Neural cell (in vitro differentiated cells): ENCODE data around the gene TAF11L3.
"Not testable (repeated sequence)": the region's sequence is repeated elsewhere in the genome, so short reads cannot be mapped to it uniquely, and the experiment has no call there.

Source experiments
- EZH2 ChIP-seq: fragments of 200-600, 300-800 bp; shearing (Covaris generic), sonication (generic); IDR thresholded peaks from 2 replicates; pipeline ENCODE4 v1.6.1; 2014; ENCODE audit warnings: antibody characterized with exemption, low read length, borderline replicate concordance, mild to moderate bottlenecking; ENCODE audit not compliant: insufficient read depth, poor library complexity, severe bottlenecking
- POLR2AphosphoS5 ChIP-seq: IDR thresholded peaks from 2 replicates; pipeline ENCODE4 v1.6.1; 2012
- TF ChIP-seq, protein P1 (sequence below): fragments of 450-650 bp; IDR thresholded peaks from 2 replicates; pipeline ENCODE4 v1.5.1; 2014; ENCODE audit warnings: antibody characterized with exemption, mild to moderate bottlenecking, moderate library complexity; ENCODE audit not compliant: poor library complexity, severe bottlenecking

DNA sequence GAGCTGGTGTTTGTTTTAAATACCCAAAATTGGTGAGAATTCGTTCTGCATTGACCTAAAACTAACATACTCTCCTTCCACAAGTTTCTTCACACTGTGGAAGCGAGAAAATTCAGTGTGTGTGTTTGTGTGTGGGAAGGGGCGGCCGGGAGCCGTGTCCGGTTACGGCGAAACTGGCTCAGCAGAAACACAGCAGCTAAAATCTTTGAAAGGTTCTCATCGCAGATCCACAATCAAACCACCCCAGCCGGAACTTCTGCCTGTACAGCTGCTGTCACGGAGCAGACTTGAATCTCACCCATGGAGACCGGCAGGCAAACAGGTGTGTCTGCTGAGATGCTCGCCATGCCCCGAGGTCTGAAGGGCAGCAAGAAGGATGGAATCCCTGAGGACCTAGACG, 10.2 kb downstream of the TAF11L3 start, which contains the start of gene TAF11L6:
- TF ChIP-seq EZH2, POLR2AphosphoS5: not testable (repeated sequence)
- TF ChIP-seq, protein P1, sequence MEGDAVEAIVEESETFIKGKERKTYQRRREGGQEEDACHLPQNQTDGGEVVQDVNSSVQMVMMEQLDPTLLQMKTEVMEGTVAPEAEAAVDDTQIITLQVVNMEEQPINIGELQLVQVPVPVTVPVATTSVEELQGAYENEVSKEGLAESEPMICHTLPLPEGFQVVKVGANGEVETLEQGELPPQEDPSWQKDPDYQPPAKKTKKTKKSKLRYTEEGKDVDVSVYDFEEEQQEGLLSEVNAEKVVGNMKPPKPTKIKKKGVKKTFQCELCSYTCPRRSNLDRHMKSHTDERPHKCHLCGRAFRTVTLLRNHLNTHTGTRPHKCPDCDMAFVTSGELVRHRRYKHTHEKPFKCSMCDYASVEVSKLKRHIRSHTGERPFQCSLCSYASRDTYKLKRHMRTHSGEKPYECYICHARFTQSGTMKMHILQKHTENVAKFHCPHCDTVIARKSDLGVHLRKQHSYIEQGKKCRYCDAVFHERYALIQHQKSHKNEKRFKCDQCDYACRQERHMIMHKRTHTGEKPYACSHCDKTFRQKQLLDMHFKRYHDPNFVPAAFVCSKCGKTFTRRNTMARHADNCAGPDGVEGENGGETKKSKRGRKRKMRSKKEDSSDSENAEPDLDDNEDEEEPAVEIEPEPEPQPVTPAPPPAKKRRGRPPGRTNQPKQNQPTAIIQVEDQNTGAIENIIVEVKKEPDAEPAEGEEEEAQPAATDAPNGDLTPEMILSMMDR: not testable (repeated sequence)
